CMK (cell line): ENCODE measurements around the gene OR2B2.

Experiments
- DNase-seq: peaks from one replicate; pipeline ENCODE4 v3.0.0-alpha.2; 2010; ENCODE audit warnings: low read depth

The OR2B2 gene

DNA sequence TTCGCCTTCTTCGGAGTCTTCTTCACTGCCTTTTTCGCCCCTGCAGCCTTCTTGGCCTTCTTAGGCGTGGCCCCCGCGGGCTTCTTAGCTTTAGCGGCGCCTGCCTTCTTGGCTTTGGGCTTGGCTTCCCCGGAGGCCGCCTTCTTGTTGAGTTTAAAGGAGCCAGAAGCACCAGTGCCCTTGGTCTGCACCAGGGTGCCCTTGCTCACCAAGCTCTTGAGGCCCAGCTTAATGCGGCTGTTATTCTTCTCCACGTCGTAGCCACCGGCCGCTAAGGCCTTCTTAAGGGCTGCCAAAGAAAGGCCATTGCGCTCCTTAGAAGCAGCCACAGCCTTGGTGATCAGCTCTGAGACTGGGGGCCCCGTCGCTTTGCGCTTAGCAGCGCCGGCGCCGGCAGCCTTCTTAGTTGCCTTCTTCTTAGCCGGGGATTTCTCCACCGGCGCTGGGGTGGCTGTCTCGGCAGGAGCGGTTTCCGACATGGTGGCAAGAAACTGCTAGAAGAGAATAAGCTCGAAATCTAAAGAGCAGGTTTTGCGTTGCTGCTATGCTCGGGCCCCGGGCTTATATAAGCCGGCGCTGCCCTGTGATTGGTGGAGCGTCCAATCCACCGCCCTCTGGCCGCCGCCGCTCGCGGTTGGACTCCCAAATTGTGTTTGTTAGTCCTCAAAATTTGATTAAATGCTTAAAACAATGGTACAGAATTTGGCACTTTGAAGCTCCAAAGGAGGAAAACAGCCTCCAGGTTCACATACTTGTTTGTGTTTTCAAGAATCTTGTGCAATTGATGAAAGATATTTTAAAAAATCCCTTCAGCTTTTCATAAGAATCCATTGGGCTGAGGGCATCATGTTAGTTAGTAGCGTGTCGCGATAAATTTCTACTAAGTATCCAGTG lies 44.9 kb downstream of the OR2B2 start:
- DNase-seq: no peak

DNA sequence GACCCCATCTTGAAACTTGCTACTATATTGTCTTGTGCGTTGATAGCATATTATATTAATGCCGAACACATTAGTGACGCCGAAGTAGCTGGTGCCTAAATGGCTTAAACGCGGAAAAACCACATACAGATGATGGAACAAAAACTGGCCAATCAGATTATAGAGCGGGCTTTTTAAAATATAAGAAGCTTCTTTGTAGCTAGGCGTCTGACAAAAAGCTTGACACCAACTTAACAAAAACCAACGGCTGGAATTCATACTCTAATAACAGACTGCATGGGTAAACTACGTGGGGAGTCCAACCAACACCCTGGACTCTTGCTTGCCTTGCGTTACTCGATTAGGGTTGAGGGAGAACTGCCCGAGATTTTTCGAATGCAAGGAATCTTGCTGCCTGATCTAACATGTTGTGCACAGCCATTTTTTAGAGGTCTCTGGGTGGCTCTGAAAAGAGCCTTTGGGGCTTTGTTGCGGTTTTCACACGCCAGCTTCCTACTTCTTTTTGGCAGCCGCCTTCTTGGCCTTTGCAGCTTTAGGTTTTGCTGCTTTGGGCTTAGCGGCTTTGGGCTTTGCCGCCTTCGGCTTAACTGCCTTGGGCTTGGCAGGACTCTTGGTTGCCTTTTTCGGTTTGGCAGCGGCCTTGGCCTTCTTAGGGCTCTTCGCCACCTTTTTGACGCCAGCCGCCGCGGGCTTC lies 45.7 kb downstream of the OR2B2 start:
- DNase-seq: no peak

DNA sequence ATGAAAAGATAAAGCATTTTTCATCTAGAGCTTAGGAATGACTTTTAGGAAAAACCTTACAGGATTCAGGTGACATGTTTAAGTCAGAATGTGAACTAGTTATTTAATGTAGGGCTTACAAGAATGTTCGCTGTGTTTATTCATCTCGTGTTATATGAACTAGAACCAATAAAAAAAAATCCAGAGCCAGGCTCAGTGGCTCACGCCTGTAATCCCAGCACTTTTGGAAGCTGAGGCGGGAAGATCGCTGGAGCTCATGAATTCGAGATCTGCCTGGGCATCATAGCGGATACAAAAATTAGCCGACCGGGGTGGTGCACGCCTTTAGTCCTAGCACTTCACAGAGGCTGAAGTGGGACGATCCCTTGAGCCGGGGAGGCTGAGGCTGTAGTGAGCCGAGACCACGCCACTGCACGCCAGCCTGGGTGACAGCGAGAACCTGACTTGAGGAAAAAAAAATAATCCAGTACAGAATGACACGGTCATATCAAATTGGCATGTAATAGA lies 46.3 kb downstream of the OR2B2 start:
- no peak for DNase-seq

DNA sequence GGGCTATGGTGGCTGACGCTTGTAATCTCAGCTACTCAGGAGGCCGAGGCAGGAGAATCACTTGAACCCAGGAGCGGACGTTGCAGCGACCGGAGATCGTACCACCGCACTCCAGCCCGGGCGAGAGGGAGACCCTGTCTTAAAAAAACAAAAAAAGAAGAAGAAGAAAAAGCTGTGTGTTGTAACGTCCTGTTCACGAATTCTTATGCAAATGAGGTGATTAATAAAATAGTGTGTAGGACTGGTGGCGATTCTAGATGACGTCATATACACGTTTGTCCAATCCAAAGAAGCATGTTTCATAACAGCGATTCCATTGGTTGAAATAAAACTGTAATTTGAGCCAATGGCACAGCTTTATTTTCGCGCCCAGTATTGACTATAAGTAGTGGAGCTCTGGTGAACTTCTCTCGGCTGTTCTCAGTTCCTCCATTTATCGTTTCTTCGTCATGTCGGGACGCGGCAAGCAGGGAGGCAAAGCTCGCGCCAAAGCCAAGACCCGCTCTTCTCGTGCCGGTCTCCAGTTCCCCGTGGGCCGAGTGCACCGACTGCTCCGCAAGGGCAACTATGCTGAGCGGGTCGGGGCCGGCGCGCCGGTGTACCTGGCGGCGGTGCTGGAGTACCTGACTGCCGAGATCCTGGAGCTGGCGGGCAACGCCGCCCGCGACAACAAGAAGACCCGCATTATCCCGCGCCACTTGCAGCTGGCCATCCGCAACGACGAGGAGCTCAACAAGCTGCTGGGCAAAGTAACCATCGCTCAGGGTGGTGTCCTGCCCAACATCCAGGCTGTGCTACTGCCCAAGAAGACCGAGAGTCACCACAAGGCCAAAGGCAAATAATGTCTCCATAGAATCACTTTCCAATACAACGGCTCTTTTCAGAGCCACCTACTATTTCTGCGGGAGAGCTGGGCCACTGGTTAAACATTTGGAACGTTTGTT lies 47.0 kb downstream of the OR2B2 start:
- peak; percentile 94 for DNase-seq

DNA sequence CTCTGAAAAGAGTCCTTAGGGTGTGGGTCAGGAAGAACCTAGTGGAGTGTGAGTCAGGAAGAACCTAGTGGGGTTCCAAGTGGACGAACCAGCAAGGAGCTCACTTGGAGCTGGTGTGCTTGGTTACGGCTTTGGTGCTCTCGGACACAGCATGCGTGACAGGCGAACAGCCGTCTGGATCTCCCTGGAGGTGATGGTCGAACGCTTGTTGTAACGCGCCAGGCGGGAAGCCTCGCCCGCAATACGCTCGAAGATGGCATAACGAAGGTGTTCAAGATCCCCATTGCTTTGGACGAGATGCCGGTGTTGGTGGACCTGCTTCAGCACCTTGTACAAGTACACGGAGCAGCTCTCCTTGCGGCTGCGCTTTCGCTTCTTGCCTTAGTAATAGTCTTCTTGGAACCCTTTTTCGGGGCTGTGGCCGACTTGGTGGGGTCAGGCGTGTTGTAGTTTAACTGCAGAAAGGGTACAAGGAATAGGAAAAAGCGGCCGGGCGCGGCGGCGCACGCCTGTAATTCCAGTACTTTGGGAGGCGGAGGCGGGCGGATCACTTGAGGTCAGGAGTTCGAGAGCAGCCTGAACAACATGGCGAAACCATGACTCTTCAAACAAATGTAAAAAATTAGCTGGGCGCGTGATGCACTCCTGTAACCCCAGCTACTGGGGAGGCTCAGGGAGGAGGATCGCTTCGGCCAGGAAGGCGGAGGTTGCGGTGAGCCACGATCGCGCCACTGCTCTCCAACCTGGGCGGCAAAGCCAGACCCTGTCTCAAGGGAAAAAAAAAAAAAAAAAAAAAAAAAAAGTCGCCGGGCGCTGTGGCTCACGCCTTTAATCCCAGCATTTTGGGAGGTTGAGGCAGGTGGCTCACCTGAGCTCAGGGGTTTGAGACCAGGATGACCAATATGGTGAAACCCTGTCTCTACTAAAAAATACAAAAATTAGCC lies 48.0 kb downstream of the OR2B2 start:
- no peak for DNase-seq

DNA sequence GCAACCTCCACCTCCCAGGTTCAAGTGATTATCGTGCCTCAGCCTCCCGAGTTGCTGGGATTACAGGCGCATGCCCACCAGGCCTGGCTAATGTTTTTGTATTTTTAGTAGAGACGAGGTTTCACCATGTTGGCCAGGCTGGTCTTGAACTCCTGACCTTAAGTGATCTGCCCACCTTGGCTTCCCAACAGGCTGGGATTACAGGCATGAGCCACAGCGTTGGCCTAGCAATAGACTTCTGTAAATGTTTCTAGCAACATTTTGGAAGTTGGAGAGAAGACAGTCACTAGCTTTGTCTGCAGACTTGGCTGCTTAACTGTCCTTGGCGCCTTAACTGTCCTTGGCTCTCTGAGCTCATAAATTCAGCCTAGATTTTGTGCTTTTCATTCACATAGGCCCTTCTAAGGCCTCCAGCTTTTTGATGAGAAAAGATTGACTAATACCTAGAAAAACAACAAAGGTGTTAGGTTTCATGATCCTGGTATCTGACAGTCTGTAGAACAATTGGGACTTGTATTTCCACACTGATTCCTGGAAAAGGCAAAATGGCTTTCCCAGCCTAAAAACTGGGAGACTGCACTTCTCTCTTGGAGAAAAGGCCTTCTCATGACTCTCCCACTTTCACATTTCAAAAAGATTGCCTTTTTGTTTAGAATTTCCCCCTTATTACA lies 49.7 kb downstream of the OR2B2 start:
- no peak for DNase-seq

DNA sequence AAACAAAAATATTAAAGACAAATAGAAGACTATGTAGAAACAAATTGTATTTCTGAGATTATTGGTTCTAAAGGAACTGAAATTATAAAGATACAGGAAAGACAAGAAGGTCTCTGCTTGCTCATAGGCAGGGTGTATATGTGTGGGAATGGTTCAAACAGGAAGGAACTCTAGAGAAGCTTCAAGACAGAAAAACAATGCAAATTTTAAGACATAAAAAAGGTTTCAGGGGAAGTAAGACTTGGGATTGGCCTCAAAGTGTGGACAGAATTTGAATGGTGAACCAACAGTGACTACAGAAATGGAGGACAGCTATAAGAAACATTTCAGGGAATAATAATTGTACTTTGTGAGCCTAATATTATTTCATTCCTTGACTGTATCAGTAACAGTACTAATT lies 50.3 kb downstream of the OR2B2 start:
- no peak for DNase-seq

DNA sequence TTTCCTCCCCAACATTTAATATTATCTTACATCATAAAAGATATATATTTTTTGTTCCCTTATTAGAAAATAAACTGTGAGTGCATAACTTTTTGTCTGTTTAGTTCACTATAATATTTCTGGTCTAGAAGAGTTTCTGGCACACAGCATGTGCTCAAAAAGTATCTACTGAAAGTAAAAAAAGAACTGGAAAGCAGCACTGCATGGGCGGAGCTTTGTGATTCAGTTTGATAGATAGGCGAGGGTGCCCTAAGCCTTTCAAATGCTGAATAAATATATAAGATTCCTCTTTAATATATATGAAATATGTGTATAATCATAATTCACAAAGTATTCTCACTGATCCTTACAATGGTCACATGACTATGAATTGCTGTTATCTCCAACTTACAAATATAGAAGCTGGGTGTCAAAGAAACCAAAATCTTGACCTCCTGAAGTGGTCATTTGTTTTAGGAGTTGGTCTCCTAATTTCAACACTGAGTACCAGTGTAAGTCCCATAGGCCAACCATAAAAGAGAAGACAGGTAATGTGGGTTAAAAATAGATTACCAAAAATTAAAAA lies 50.8 kb downstream of the OR2B2 start:
- DNase-seq: no peak
